Suprapubic skin (tissue), 4 donors: ENCODE results near the gene DTNB.

ENCODE experiments used
- POLR2A ChIP-seq, 2 donors: fragments of 450-650 bp; IDR thresholded peaks; one replicate each; pipeline ENCODE4 v1.6.1; 2017; ENCODE audit warnings: antibody characterized with exemption in 2 of 2, mild to moderate bottlenecking in 2 of 2, moderate library complexity in 2 of 2
- POLR2AphosphoS5 ChIP-seq, 3 donors: sonication (generic); formaldehyde crosslinking; IDR thresholded peaks; one replicate each; pipeline ENCODE4 v1.6.1; 2017; ENCODE audit warnings: antibody characterized with exemption in 3 of 3
- TF ChIP-seq, protein P1 (sequence below), 2 donors: fragments of 200-600 bp in 1 of 2; fragments of 450-650 bp in 1 of 2; sonication (generic) in 1 of 2; IDR thresholded peaks; one replicate each; pipeline ENCODE4 v1.5.1; 2016 to 2019; ENCODE audit warnings: antibody characterized with exemption in 2 of 2, mild to moderate bottlenecking in 1 of 2, moderate library complexity in 1 of 2

GRCh38 chr2:25443766-25444165 lies 229.6 kb downstream of the DTNB start:
- TF ChIP-seq POLR2AphosphoS5 (IDR thresholded peaks at IDR 0.05) (no peak), POLR2A (IDR thresholded peaks at IDR 0.05) (no peak)
- TF ChIP-seq, protein P1, sequence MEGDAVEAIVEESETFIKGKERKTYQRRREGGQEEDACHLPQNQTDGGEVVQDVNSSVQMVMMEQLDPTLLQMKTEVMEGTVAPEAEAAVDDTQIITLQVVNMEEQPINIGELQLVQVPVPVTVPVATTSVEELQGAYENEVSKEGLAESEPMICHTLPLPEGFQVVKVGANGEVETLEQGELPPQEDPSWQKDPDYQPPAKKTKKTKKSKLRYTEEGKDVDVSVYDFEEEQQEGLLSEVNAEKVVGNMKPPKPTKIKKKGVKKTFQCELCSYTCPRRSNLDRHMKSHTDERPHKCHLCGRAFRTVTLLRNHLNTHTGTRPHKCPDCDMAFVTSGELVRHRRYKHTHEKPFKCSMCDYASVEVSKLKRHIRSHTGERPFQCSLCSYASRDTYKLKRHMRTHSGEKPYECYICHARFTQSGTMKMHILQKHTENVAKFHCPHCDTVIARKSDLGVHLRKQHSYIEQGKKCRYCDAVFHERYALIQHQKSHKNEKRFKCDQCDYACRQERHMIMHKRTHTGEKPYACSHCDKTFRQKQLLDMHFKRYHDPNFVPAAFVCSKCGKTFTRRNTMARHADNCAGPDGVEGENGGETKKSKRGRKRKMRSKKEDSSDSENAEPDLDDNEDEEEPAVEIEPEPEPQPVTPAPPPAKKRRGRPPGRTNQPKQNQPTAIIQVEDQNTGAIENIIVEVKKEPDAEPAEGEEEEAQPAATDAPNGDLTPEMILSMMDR (IDR thresholded peaks at IDR 0.05): no peak
